HepG2 (cell line): ENCODE measurements around the gene GRHPR. TPM values are rescaled to one million over a fixed set of nuclear protein-coding genes. Genes with fewer than 3 reads are reported as not detected.

Source experiments
- AFF4 ChIP-seq: sonication (generic); formaldehyde crosslinking; IDR thresholded peaks from 2 replicates; pipeline ENCODE4 v1.4.0; 2020; ENCODE audit warnings: missing genetic modification reagents
- EP300 ChIP-seq, 3 experiments: sonication (generic) in 1 of 3; formaldehyde crosslinking in 1 of 3; IDR thresholded peaks; 2 replicates each; pipeline versions ENCODE4 v1.5.1 to v1.6.1; 2011 to 2020; ENCODE audit warnings: low read depth in 2 of 3, low read length in 2 of 3, borderline replicate concordance in 1 of 3, improper control_type of control experiment in 1 of 3, mild to moderate bottlenecking in 1 of 3, missing genetic modification reagents in 1 of 3, moderate library complexity in 1 of 3
- FOXP1 ChIP-seq, 2 experiments: fragments of 450-650 bp in 1 of 2; IDR thresholded peaks; 2 replicates each; pipeline ENCODE4 v1.6.1; 2017 to 2018; ENCODE audit warnings: antibody characterized with exemption in 1 of 2
- MTA3 ChIP-seq: sonication (generic); formaldehyde crosslinking; IDR thresholded peaks from 2 replicates; pipeline ENCODE4 v1.4.0; 2020; ENCODE audit warnings: missing genetic modification reagents
- NR2F6 ChIP-seq, 2 experiments: IDR thresholded peaks; 2 replicates each; pipeline ENCODE4 v1.6.1; 2016; ENCODE audit warnings: antibody characterized with exemption in 1 of 2, mild to moderate bottlenecking in 1 of 2
- RXRA ChIP-seq: sonication (generic); formaldehyde crosslinking; IDR thresholded peaks from 2 replicates; pipeline ENCODE4 v1.5.1; 2020; ENCODE audit warnings: missing genetic modification reagents
- SAP130 ChIP-seq: IDR thresholded peaks from 2 replicates; pipeline ENCODE4 v1.6.1; 2016; ENCODE audit warnings: low read depth
- SMC3 ChIP-seq: IDR thresholded peaks from 2 replicates; pipeline ENCODE4 v1.6.1; 2011; ENCODE audit warnings: low read length, improper control_type of control experiment
- SOX5 ChIP-seq: IDR thresholded peaks from 2 replicates; pipeline ENCODE4 v1.6.1; 2016; ENCODE audit warnings: borderline replicate concordance
- TFAP4 ChIP-seq: sonication (generic); IDR thresholded peaks from 2 replicates; pipeline ENCODE4 v1.6.1; 2016; ENCODE audit warnings: low read depth, borderline replicate concordance
- ZNF234 ChIP-seq: sonication (generic); formaldehyde crosslinking; conservative IDR thresholded peaks from 2 replicates; pipeline ENCODE4 v1.5.1; 2020; ENCODE audit warnings: mild to moderate bottlenecking, missing genetic modification reagents
- ZNF333 ChIP-seq: sonication (generic); formaldehyde crosslinking; IDR thresholded peaks from 2 replicates; pipeline ENCODE4 v1.4.0; 2020; ENCODE audit warnings: mild to moderate bottlenecking, missing genetic modification reagents, borderline replicate concordance
- ZNF460 ChIP-seq: sonication (generic); formaldehyde crosslinking; IDR thresholded peaks from 2 replicates; pipeline ENCODE4 v1.5.1; 2020; ENCODE audit warnings: missing genetic modification reagents, mild to moderate bottlenecking, borderline replicate concordance
- ZNF572 ChIP-seq: sonication (generic); formaldehyde crosslinking; IDR thresholded peaks from 2 replicates; pipeline ENCODE4 v1.5.1; 2020; ENCODE audit warnings: mild to moderate bottlenecking, missing genetic modification reagents
- ZNF691 ChIP-seq: sonication (generic); formaldehyde crosslinking; IDR thresholded peaks from 2 replicates; pipeline ENCODE4 v1.4.0; 2020; ENCODE audit warnings: missing genetic modification reagents, low read depth, mild to moderate bottlenecking, borderline replicate concordance
- ZNF7 ChIP-seq: IDR thresholded peaks from 2 replicates; pipeline ENCODE4 v1.6.1; 2016; ENCODE audit warnings: missing biosample characterization, missing genetic modification reagents
- ZNF777 ChIP-seq: sonication (generic); formaldehyde crosslinking; IDR thresholded peaks from 2 replicates; pipeline ENCODE4 v1.4.0; 2020; ENCODE audit warnings: missing genetic modification reagents
- ZNF883 ChIP-seq: sonication (generic); formaldehyde crosslinking; IDR thresholded peaks from 2 replicates; pipeline ENCODE4 v1.5.1; 2020; ENCODE audit warnings: mild to moderate bottlenecking, missing genetic modification reagents; ENCODE audit errors: not compliant biosample characterization
- ZSCAN31 ChIP-seq: sonication (generic); formaldehyde crosslinking; IDR thresholded peaks from 2 replicates; pipeline ENCODE4 v1.5.0; 2020; ENCODE audit warnings: low read depth, mild to moderate bottlenecking, missing genetic modification reagents
- polyA plus RNA-seq, 8 experiments: library from polyadenylated mRNA; depleted of rRNA in 3 of 8; stranded (reverse) in 7 of 8; unstranded in 1 of 8; fragments of >200 nt; fragmentation: Illumina TruSeq in 4 of 8; extraction: Trizol in 4 of 8; gene quantifications; 2 replicates each; pipeline versions ENCODE4 v1.2.1 to v1.2.3, GENCODE V29; 2011 to 2016; ENCODE audit warnings: low read depth in 4 of 8, missing spikeins in 1 of 8, mixed read lengths in 1 of 8; ENCODE audit not compliant: insufficient read depth in 1 of 8
- total RNA-seq, 5 experiments: library from RNA; depleted of rRNA; stranded (reverse); fragments of >200 nt; fragmentation: Illumina TruSeq; extraction: Trizol; gene quantifications; 2 replicates each; pipeline ENCODE4 v1.2.3, GENCODE V29; 2016; ENCODE audit warnings: low read depth in 1 of 5
- TF ChIP-seq, protein P1 (sequence below): sonication (generic); formaldehyde crosslinking; conservative IDR thresholded peaks from 2 replicates; pipeline ENCODE4 v1.8.0; 2022; ENCODE audit warnings: low read depth, missing genetic modification reagents
- TF ChIP-seq, protein P2 (sequence below): sonication (generic); formaldehyde crosslinking; IDR thresholded peaks from 2 replicates; pipeline ENCODE4 v1.8.0; 2023; ENCODE audit warnings: mild to moderate bottlenecking, missing genetic modification reagents

Gene GRHPR
- total and polyA plus RNA-seq, 2 of the 13 experiments (the other 11 are each of a cell fraction or from before 2014, with no cell fraction given): 113 to 115 TPM

GRCh38 chr9:37415011-37415719, 7.3 kb upstream of the GRHPR start (continued):
- TF ChIP-seq ZNF777 (CRISPR knock-in tag) (no peak), ZNF7 (no peak), AFF4 (CRISPR knock-in tag) (no peak), ZNF460 (no peak), MTA3 (CRISPR knock-in tag) (no peak), ZNF691 (CRISPR knock-in tag) (peak; percentile 79; the same call in 1 of the 2 replicates), ZNF234 (no peak), ZNF333 (CRISPR knock-in tag) (no peak), ZNF883 (no peak), SAP130 (peak; percentile 57), NR2F6 (IDR thresholded peaks at IDR 0.05) (no peak; the same call in 1 of the 2 replicates), NR2F6 (CRISPR knock-in tag; IDR thresholded peaks at IDR 0.05) (no peak; the same call in 1 of the 2 replicates), FOXP1 (IDR thresholded peaks at IDR 0.05) (no peak), FOXP1 (CRISPR knock-in tag; IDR thresholded peaks at IDR 0.05) (no peak), RXRA (no peak), EP300 (IDR thresholded peaks at IDR 0.05; ENCODE audit: low read depth in 2 of 2, low read length in 2 of 2) (no peak), EP300 (CRISPR knock-in tag; IDR thresholded peaks at IDR 0.05; ENCODE audit: borderline replicate concordance) (no peak), SOX5 (CRISPR knock-in tag) (peak; percentile 27; the same call in 1 of the 2 replicates), ZSCAN31 (CRISPR knock-in tag) (0 out of 2 replicates have a peak, but pooled peaks have one; percentile 41), SMC3 (peak; percentile 66; the same call in 1 of the 2 replicates), TFAP4 (no peak), ZNF572 (no peak; the same call in 1 of the 2 replicates)
- TF ChIP-seq, protein P1, sequence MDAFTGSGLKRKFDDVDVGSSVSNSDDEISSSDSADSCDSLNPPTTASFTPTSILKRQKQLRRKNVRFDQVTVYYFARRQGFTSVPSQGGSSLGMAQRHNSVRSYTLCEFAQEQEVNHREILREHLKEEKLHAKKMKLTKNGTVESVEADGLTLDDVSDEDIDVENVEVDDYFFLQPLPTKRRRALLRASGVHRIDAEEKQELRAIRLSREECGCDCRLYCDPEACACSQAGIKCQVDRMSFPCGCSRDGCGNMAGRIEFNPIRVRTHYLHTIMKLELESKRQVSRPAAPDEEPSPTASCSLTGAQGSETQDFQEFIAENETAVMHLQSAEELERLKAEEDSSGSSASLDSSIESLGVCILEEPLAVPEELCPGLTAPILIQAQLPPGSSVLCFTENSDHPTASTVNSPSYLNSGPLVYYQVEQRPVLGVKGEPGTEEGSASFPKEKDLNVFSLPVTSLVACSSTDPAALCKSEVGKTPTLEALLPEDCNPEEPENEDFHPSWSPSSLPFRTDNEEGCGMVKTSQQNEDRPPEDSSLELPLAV (CRISPR knock-in tag): no peak
- TF ChIP-seq, protein P2, sequence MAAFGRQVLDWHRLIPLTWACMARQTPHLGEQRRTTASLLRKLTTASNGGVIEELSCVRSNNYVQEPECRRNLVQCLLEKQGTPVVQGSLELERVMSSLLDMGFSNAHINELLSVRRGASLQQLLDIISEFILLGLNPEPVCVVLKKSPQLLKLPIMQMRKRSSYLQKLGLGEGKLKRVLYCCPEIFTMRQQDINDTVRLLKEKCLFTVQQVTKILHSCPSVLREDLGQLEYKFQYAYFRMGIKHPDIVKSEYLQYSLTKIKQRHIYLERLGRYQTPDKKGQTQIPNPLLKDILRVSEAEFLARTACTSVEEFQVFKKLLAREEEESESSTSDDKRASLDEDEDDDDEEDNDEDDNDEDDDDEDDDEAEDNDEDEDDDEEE (CRISPR knock-in tag): no peak
